Measurements from ENCODE around the gene DMRTC2. TPM values are rescaled to one million over a fixed set of nuclear protein-coding genes. Genes with fewer than 3 reads are reported as not detected.

DMRTC2 gene
- total RNA-seq, 1 donor from 2014 or later = not detected

- peaks cover 20% of the 10 kb centered on the region for H3K27me3 Mint-ChIP-seq (ENCODE audit: unreplicated experiment)
- H3K36me3 Mint-ChIP-seq (ENCODE audit: low read depth, unreplicated experiment) = no peaks in the 10 kb centered on the region
- H3K27ac Mint-ChIP-seq (ENCODE audit: unreplicated experiment) = peak within 1 kb of the TSS; percentile 95
- H3K4me3 Mint-ChIP-seq (ENCODE audit: unreplicated experiment) = peak within 1 kb of the TSS; percentile 97
- DNase-seq (ENCODE audit: low spot score) = peak; percentile 67
- no peaks in the 10 kb centered on the region for H3K9me3 Mint-ChIP-seq (ENCODE audit: unreplicated experiment)
- H3K4me1 Mint-ChIP-seq (ENCODE audit: unreplicated experiment) = peaks cover 33% of the 10 kb centered on the region
- TF ChIP-seq CTCF (IDR thresholded peaks at IDR 0.05; ENCODE audit: unreplicated experiment) = no peak
Observed at GRCh38 chr19:41882568-41883462, 38.0 kb downstream of the DMRTC2 start, which contains the start of gene ARHGEF1. ARHGEF1 (plus strand) TSS chr19:41883184; CDS start chr19:41888083, 4,899 bp downstream.

DNA sequence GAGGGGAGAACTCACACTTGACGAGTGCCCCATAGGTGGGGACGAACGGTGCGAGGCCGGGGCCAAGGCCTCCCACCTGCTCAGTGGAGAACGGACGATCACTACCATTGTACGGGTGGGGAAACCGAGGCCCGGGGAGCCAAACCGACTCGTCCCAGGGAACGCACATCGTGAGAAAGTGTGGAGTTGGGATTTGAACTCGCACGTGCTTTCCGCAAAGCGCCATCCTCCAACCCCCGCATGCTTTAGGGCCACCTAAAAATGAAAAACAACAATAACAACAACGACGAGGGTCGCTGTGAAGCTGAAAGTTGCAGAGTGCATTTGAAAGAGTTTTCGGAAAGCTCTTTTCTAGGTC is 38.6 kb downstream of the DMRTC2 start:
- Mint-ChIP-seq H3K4me1 (ENCODE audit: unreplicated experiment) (peaks cover 35% of the 10 kb centered on the region), H3K27ac (ENCODE audit: unreplicated experiment) (peak overlapping the region; percentile 89), H3K36me3 (ENCODE audit: low read depth, unreplicated experiment) (peaks cover 3% of the 10 kb centered on the region), H3K27me3 (ENCODE audit: unreplicated experiment) (peaks cover 22% of the 10 kb centered on the region), H3K4me3 (ENCODE audit: unreplicated experiment) (peak overlapping the region; percentile 97), H3K9me3 (ENCODE audit: unreplicated experiment) (no peaks in the 10 kb centered on the region)
- no peak for DNase-seq (ENCODE audit: low spot score)
- TF ChIP-seq CTCF (IDR thresholded peaks at IDR 0.05; ENCODE audit: unreplicated experiment) = no peak

DNA sequence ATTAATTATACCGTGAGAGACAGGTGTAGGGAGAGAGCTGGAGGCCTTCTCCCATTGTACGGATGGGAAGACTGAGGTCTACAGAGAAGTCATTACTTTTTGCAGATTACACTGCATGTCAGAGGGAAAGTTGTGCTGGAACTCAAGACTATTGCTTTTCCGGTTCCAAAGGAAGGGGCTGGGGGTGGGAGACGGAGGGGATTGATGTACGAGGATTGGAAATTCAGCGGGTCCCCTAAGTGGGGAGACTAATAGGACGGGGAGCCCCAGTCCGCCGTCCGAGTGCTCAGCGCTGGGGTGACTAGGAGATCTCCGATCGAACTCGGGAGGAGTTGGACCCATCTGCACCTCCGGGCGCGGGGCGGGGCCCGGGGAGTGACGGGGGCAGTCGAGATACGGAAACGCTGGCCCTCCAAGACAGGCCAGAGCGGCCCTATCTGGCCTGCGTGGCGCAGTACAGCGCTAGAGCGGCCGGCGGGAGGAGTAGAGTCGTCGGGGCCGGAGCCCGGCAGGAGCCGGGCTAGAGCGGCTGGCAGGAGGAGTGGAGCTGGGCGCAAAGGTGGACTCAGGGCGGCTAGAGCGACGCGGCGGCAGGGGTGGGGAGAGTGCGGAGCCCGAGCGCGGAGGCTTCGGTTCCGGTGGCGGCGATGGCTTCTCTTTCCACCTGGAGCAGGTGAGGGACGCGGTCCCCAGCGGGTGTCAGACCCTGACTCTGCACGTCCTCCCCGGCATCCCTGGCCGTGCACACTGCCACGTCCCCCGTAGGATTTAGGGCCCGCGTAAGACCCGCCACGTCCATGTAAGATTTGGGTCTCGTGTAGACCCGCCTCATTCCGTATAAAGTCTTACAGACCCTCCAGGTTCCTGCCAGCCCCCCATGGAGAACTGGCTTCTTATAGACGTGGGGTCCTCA is 39.2 kb downstream of the DMRTC2 start:
- no peaks in the 10 kb centered on the region for H3K9me3 Mint-ChIP-seq (ENCODE audit: unreplicated experiment)
- TF ChIP-seq CTCF (IDR thresholded peaks at IDR 0.05; ENCODE audit: unreplicated experiment) = no peak
- H3K4me1 Mint-ChIP-seq (ENCODE audit: unreplicated experiment) = peaks cover 36% of the 10 kb centered on the region
- peak overlapping the region; percentile 97 for H3K4me3 Mint-ChIP-seq (ENCODE audit: unreplicated experiment)
- peak; percentile 95 for DNase-seq (ENCODE audit: low spot score)
- peaks cover 7% of the 10 kb centered on the region for H3K36me3 Mint-ChIP-seq (ENCODE audit: low read depth, unreplicated experiment)
- H3K27me3 Mint-ChIP-seq (ENCODE audit: unreplicated experiment) = peaks cover 23% of the 10 kb centered on the region
- H3K27ac Mint-ChIP-seq (ENCODE audit: unreplicated experiment) = peak overlapping the region; percentile 89

DNA sequence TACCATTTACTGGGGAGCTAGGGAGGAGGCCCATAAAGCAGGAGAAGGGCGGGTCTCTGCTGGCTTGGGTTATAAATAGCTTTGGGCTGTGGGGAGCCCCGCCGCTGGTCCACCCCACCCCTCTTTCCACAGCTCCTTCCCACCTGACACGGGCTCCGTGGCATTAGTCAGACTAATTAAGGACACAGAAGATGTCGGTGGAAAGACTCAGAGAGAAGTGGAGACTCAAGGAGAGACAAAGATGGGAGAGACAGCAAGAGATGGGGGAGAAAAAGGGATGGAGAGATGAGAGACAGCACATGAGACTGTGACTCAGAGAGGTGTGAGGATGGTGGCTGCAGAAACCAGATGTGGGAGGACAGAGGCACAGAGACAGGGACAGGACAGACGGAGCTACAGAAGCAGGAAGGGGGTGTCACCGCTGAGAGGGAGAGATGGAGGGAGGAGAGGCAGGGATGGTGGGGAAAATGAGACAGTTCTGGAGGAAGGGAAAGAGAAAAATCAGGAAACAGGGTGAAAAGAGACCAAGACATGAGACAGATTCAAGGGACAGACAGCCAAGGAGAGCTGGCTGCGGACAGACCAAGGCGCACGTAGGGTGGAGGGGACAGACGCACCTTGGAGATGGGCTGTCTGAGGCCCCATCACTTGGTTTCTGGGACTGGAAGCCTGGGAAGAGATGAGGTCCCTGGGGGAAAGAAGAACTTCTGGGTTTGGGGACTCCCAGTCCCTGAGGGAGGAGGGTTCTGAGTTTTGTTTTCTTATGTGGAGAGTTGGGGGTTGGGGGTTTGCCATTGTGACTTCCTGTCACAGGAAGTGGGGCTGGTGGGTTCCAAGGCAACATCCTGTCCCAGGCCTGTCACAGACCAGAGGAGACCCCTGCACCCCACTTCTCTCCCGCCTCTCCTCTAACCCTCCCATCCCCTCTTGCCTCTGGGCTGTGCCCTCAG is 42.2 kb downstream of the DMRTC2 start:
- no peak for TF ChIP-seq CTCF (IDR thresholded peaks at IDR 0.05; ENCODE audit: unreplicated experiment)
- Mint-ChIP-seq H3K27me3 (ENCODE audit: unreplicated experiment) (peaks cover 29% of the 10 kb centered on the region), H3K9me3 (ENCODE audit: unreplicated experiment) (no peaks in the 10 kb centered on the region), H3K4me1 (ENCODE audit: unreplicated experiment) (peaks cover 40% of the 10 kb centered on the region), H3K36me3 (ENCODE audit: low read depth, unreplicated experiment) (peaks cover 23% of the 10 kb centered on the region), H3K4me3 (ENCODE audit: unreplicated experiment) (peak overlapping the region; percentile 42), H3K27ac (ENCODE audit: unreplicated experiment) (peak overlapping the region; percentile 69)
- no peak for DNase-seq (ENCODE audit: low spot score)

All from endothelial cell (in vitro differentiated cells).